H9 (cell line): Measurements from ENCODE around the gene KRT3. TPM values are rescaled to one million over a fixed set of nuclear protein-coding genes. Genes with fewer than 3 reads are reported as not detected.

Source experiments
- DNase-seq: peaks from one replicate; pipeline ENCODE4 v3.0.0-alpha.2; 2017
- H2AFZ ChIP-seq: one replicate; pipeline ENCODE4 v1.6.1; 2013; ENCODE audit warnings: mild to moderate bottlenecking, low read length, control low read depth, moderate library complexity
- H2AK5ac ChIP-seq: 2 replicates; pipeline ENCODE4 v1.6.1; 2013; ENCODE audit warnings: low read length, control low read depth, mixed read lengths; ENCODE audit not compliant: insufficient read length
- H2BK120ac ChIP-seq: one replicate; pipeline ENCODE4 v1.6.1; 2013; ENCODE audit warnings: low read depth, mild to moderate bottlenecking, low read length, control low read depth, inconsistent platforms; ENCODE audit not compliant: poor library complexity, severe bottlenecking
- H2BK12ac ChIP-seq: 2 replicates; pipeline ENCODE4 v1.6.1; 2013; ENCODE audit warnings: low read length, control low read depth, mixed read lengths, low read depth; ENCODE audit not compliant: insufficient read length
- H2BK15ac ChIP-seq: 2 replicates; pipeline ENCODE4 v1.6.1; 2013; ENCODE audit warnings: low read depth, low read length, control low read depth
- H2BK20ac ChIP-seq: one replicate; pipeline ENCODE4 v1.6.1; 2013; ENCODE audit warnings: low read depth, mild to moderate bottlenecking, low read length, control low read depth, inconsistent platforms; ENCODE audit not compliant: poor library complexity, severe bottlenecking
- H2BK5ac ChIP-seq: 2 replicates; pipeline ENCODE4 v1.6.1; 2013; ENCODE audit warnings: low read length, control low read depth, mixed read lengths; ENCODE audit not compliant: insufficient read length
- H3K14ac ChIP-seq: 2 replicates; pipeline ENCODE4 v1.6.1; 2013; ENCODE audit warnings: low read length, control low read depth; ENCODE audit not compliant: insufficient read depth
- H3K18ac ChIP-seq: 2 replicates; pipeline ENCODE4 v1.6.1; 2013; ENCODE audit warnings: low read depth, mild to moderate bottlenecking, mixed read lengths, low read length, control low read depth; ENCODE audit not compliant: insufficient read length
- H3K23ac ChIP-seq: 2 replicates; pipeline ENCODE4 v1.6.1; 2013; ENCODE audit warnings: low read length, control low read depth, mixed read lengths, low read depth; ENCODE audit not compliant: insufficient read length
- H3K23me2 ChIP-seq: 2 replicates; pipeline ENCODE4 v1.6.1; 2013; ENCODE audit warnings: low read depth, mild to moderate bottlenecking, mixed read lengths, low read length, control low read depth; ENCODE audit not compliant: insufficient read length, poor library complexity, severe bottlenecking
- H3K27ac ChIP-seq: 2 replicates; pipeline ENCODE4 v1.5.1; 2013; ENCODE audit warnings: low read length, control low read depth, mixed read lengths, low read depth; ENCODE audit not compliant: insufficient read length
- H3K27me3 ChIP-seq: 2 replicates; pipeline ENCODE4 v1.6.1; 2013; ENCODE audit warnings: low read length, control low read depth, inconsistent platforms; ENCODE audit not compliant: insufficient read depth
- H3K4ac ChIP-seq: 2 replicates; pipeline ENCODE4 v1.6.1; 2013; ENCODE audit warnings: low read depth, mild to moderate bottlenecking, control low read depth, inconsistent platforms, low read length, moderate library complexity
- H3K4me1 ChIP-seq: 2 replicates; pipeline ENCODE4 v1.6.1; 2013; ENCODE audit warnings: low read length, control low read depth, inconsistent platforms; ENCODE audit not compliant: insufficient read depth
- H3K4me2 ChIP-seq: 2 replicates; pipeline ENCODE4 v1.6.1; 2013; ENCODE audit warnings: low read length, control low read depth, mixed read lengths; ENCODE audit not compliant: insufficient read length, insufficient read depth
- H3K56ac ChIP-seq: 2 replicates; pipeline ENCODE4 v1.6.1; 2013; ENCODE audit warnings: low read depth, mild to moderate bottlenecking, mixed read lengths, low read length, control low read depth; ENCODE audit not compliant: insufficient read length
- H3K79me1 ChIP-seq: 2 replicates; pipeline ENCODE4 v1.6.1; 2013; ENCODE audit warnings: low read depth, mild to moderate bottlenecking, moderate library complexity, low read length, control low read depth, inconsistent platforms; ENCODE audit not compliant: insufficient read depth, poor library complexity, severe bottlenecking
- H3K79me2 ChIP-seq: 2 replicates; pipeline ENCODE4 v1.6.1; 2013; ENCODE audit warnings: low read length, control low read depth, inconsistent platforms; ENCODE audit not compliant: insufficient read depth
- H3K9ac ChIP-seq: 2 replicates; pipeline ENCODE4 v1.6.1; 2013; ENCODE audit warnings: low read length, control low read depth, mixed read lengths; ENCODE audit not compliant: insufficient read length; ENCODE audit errors: extremely low read depth
- H3K9me3 ChIP-seq: one replicate; pipeline ENCODE4 v1.6.1; 2013; ENCODE audit warnings: low read depth, low read length, inconsistent platforms; ENCODE audit not compliant: control insufficient read depth
- H3T11ph ChIP-seq: one replicate; pipeline ENCODE4 v1.6.1; 2013; ENCODE audit warnings: mild to moderate bottlenecking, low read length, control low read depth, inconsistent platforms
- H4K20me1 ChIP-seq: one replicate; pipeline ENCODE4 v1.6.1; 2013; ENCODE audit not compliant: control insufficient read depth, insufficient read length, insufficient read depth
- H4K5ac ChIP-seq: 2 replicates; pipeline ENCODE4 v1.6.1; 2013; ENCODE audit warnings: low read depth, mild to moderate bottlenecking, mixed read lengths, low read length, control low read depth; ENCODE audit not compliant: insufficient read length
- H4K8ac ChIP-seq: replicated peaks from 2 replicates; pipeline ENCODE4 v1.6.1; 2013; ENCODE audit warnings: low read length, control low read depth, mixed read lengths, low read depth; ENCODE audit not compliant: insufficient read length
- H4K91ac ChIP-seq: 2 replicates; pipeline ENCODE4 v1.6.1; 2013; ENCODE audit warnings: low read depth, mild to moderate bottlenecking, moderate library complexity, mixed read lengths, low read length, control low read depth; ENCODE audit not compliant: insufficient read length
- H3K27ac Mint-ChIP-seq, 3 experiments: 2 replicates in 2 of 3; 3 replicates in 1 of 3; pipeline ENCODE4 v1.8.0; 2020 to 2021; ENCODE audit warnings: mixed read lengths in 3 of 3, mild to moderate bottlenecking in 1 of 3, moderate library complexity in 1 of 3
- H3K27me3 Mint-ChIP-seq: 2 replicates; pipeline ENCODE4 v1.8.0; 2021; ENCODE audit warnings: low read depth, mild to moderate bottlenecking, moderate library complexity, mixed read lengths
- H3K36me3 Mint-ChIP-seq, 3 experiments: 2 replicates in 2 of 3; 3 replicates in 1 of 3; pipeline ENCODE4 v1.8.0; 2020 to 2021; ENCODE audit warnings: low read depth in 3 of 3, mixed read lengths in 3 of 3; ENCODE audit not compliant: insufficient read depth in 1 of 3
- H3K4me1 Mint-ChIP-seq, 2 experiments: 2 replicates each; pipeline ENCODE4 v1.8.0; 2020; ENCODE audit warnings: mixed read lengths in 2 of 2
- H3K4me3 Mint-ChIP-seq, 2 experiments: 2 replicates in 1 of 2; 3 replicates in 1 of 2; pipeline ENCODE4 v1.8.0; 2020 to 2021; ENCODE audit warnings: mild to moderate bottlenecking in 2 of 2, mixed read lengths in 2 of 2, moderate library complexity in 1 of 2
- H3K9me3 Mint-ChIP-seq, 2 experiments: 2 replicates in 1 of 2; 3 replicates in 1 of 2; pipeline ENCODE4 v1.8.0; 2020; ENCODE audit warnings: mild to moderate bottlenecking in 2 of 2, mixed read lengths in 2 of 2, moderate library complexity in 1 of 2
- CTCF ChIP-seq: fragments of 200-600 bp; sonication (generic); conservative IDR thresholded peaks from 3 replicates; pipeline ENCODE4 v1.8.0; 2021; ENCODE audit warnings: antibody characterized with exemption, mild to moderate bottlenecking
- WGBS: extraction: QIAGEN DNeasy Blood & Tissue Kit; methylation state at CpG from one replicate; pipeline ENCODE4 v1.1.7; 2013; ENCODE audit warnings: missing lambda C conversion rate, low lambda C conversion rate, mixed read lengths; ENCODE audit not compliant: insufficient read length; ENCODE audit errors: extremely low coverage; 5-methylcytosine and 5-hydroxymethylcytosine counted together
- total RNA-seq: library from RNA; stranded (reverse); gene quantifications from 2 replicates; pipeline ENCODE4 v1.2.1, GENCODE V29; 2021

KRT3 gene
- total RNA-seq, 1 experiment from 2014 or later: not detected

- no peak overlapping the region for H3K4ac ChIP-seq
- H3T11ph ChIP-seq: no peak overlapping the region
- no peak overlapping the region for H4K91ac ChIP-seq
- no peak overlapping the region for H2AK5ac ChIP-seq
- H3K79me1 ChIP-seq: no peaks in the 10 kb centered on the region
- no peaks in the 10 kb centered on the region for H3K4me1 Mint-ChIP-seq
- H4K20me1 ChIP-seq: no peaks in the 10 kb centered on the region
- no peak overlapping the region for H2BK12ac ChIP-seq
- no peak overlapping the region for H3K27ac ChIP-seq
- H3K27me3 ChIP-seq: no peaks in the 10 kb centered on the region
- TF ChIP-seq CTCF: no peak
- no peak overlapping the region for H2BK120ac ChIP-seq
- H4K8ac ChIP-seq: no peak overlapping the region
- no peak overlapping the region for H2BK5ac ChIP-seq
- no peak overlapping the region; the same call in 1 of the 2 replicates for H3K14ac ChIP-seq
- no peak overlapping the region for H3K9ac ChIP-seq
- no peak overlapping the region for H2BK20ac ChIP-seq
- no peak for DNase-seq
- peaks cover 23% of the 10 kb centered on the region for H3K27me3 Mint-ChIP-seq
- H3K9me3 Mint-ChIP-seq: peaks cover 10 to 21% of the 10 kb centered on the region in 2 experiments
- WGBS: no CpG with 5 or more reads among the region's 1 CpG
- H2AFZ ChIP-seq: no peak overlapping the region
- no peak overlapping the region for H3K4me3 Mint-ChIP-seq
- H4K5ac ChIP-seq: no peak overlapping the region
- no peaks in the 10 kb centered on the region for H3K4me1 ChIP-seq
- H3K36me3 Mint-ChIP-seq: peaks cover 0 to 3% (median 0%) of the 10 kb centered on the region in 3 experiments; a peak in 1 of 7 replicates
- no peak overlapping the region for H3K4me2 ChIP-seq
- no peak overlapping the region for H3K56ac ChIP-seq
- H3K27ac Mint-ChIP-seq: no peak overlapping the region
- H3K79me2 ChIP-seq: no peaks in the 10 kb centered on the region
- H2BK15ac ChIP-seq: no peak overlapping the region
- no peaks in the 10 kb centered on the region for H3K9me3 ChIP-seq
- H3K23ac ChIP-seq: no peak overlapping the region
- H3K18ac ChIP-seq: no peak overlapping the region
- H3K23me2 ChIP-seq: no peaks in the 10 kb centered on the region
Measured at GRCh38 chr12:52765702-52766101, 30.2 kb downstream of the KRT3 start.
